ENCODE results near the gene DHTKD1.
"Not testable (repeated sequence)": the region's sequence is repeated elsewhere in the genome, so short reads cannot be mapped to it uniquely, and the experiment has no call there.

The DHTKD1 gene

DNA sequence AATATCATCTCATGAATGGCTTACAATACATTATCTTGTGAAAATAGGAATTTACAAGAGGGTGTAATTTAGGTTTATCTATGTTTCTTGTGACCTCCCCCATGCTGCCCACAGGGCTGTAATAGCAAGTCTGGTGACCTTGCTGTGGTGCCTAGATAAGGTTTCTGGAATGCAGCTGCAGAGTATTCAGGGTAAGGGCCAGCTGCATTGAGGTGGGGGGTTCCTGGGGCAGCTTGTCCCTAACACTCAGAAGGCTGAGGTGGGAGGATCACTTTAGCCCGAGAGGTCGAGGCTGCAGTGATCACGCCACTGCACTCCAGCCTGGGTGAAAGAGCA lies 5.3 kb upstream of the DHTKD1 start:
- no peak for DNase-seq

DNA sequence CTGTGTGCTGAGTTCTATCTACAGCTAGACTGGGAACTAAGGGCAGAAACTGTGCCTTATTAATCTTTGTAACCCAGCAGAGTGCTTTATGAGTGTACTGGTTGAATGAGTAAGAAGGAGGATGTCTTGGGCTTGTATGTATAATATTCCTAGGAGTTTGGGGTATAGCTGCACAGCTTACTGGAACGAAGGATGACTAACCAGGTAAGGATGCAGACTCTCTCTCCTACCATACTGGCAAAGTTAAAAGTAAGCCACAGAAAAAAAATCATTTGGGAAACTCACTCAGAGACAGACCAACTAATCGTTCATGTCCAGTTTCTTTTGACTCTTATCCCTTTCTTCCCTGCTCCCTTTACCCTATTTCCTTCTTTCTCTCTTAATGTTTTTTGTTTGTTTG lies 1.4 kb upstream of the DHTKD1 start:
- DNase-seq: no peak

DNA sequence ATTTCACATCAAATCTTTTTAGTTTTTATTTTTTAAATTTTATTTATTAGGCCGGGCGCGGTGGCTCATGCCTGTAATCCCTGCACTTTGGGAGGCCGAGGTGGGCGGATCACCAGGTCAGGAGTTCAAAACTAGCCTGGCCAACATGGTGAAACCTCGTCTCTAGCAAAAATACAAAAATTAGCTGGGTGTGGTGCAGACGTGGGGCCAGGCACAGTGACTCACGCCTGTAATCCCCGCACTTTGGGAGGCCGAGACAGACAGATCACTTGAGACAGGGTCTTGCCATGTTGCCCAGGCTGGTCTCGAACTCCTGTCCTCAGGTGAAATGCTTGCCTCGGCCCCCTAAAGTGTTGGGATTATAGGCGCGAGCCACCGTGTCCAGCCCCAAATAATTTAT lies 2.7 kb downstream of the DHTKD1 start:
- DNase-seq: not testable (repeated sequence)

DNA sequence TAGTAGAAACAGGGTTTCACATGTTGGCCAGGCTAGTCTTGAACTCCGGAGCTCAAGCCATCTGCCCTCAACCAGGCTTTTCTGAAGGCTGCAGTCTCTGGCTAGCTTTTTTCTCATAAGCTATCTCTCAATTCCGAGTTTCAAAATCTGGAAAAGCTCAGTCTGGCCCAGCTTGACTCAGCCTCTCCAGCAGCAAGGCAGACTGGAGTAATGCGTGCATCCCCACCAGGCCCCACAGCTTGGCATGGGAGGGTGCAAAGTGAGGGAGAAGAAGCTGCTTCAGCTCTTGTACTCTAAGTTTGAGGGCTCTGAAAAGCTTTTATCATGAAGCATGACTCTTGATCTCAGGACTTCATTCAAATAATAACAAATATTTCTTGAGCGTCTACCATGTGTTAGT lies 4.8 kb downstream of the DHTKD1 start:
- no peak for DNase-seq

DNA sequence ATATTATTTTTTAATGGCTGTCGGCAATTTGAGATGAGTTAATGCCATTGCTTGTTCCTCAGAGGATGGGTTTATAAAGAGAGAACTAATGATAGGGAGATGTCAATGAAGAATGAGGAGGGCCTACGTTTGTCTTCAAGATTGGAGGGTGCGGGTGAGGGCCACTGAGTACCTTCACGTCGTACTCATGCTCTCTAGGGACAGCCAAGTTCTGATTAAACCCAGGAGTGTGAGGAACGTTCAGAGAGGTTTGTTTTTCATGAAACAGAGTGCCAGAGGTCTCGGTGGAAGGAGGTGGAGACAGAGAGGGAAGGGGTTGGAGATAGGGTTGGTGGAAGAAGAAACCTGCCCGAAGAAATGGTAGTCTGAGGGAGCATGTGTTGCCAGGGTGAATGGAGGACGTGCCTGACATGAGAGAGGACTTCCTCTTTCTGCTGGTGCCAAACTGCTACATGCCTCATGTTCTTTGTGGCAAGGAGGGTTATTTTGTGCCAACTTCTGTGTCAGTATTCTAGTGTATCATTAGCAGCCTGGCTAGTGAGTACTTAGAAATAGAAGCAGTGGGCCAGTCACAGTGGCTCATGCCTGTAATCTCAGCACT lies 8.9 kb downstream of the DHTKD1 start:
- DNase-seq: no peak

DNA sequence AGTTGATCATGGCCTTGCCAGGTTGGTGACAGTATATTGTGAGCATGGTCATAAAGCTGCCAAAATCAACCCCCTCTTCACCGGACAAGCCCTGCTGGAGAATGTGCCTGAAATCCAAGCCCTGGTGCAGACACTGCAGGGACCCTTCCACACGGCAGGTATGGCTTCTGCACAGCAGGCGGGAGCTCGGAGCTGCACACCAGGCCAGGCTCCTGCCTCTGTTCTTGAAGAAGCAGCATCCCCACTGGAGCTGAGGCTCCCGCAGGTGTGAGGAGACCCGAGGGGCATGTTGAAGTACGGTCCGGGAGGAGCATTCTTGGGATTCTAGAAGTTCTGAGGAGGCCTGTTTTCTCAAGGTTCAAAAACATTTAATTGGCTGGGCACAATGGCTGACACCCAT lies 12.7 kb downstream of the DHTKD1 start:
- no peak for DNase-seq

DNA sequence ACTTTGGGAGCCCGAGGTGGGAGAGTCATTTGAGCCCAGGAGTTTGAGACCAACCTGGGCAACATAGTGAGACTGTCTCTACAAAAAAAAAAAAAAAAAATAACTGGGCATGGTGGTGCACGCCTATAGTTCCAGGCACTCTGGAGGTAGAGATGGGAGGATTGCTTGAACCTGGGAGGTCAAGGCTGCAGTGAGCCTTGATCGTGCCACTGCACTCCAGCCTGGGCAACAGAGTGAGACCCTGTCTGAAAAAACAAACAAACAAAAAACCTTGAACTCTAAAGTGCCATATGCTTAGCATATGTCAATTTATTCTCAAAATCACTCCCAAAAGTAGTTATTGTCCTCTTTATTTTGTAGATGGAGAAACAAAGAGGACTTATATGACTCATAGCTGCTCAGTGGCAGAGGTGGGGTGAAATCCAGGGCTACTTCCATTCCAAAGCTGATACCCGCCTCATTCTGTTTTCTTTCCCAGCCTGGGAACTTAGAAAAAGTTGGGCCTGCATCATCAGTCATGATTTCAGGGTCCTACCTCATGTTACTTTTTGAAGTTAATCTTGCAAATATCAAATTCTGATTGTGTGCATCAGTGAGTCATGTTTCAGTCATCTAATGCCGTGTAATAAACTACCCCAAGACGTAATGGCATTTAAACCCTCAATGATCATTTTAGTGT lies 13.3 kb downstream of the DHTKD1 start:
- no peak for DNase-seq

DNA sequence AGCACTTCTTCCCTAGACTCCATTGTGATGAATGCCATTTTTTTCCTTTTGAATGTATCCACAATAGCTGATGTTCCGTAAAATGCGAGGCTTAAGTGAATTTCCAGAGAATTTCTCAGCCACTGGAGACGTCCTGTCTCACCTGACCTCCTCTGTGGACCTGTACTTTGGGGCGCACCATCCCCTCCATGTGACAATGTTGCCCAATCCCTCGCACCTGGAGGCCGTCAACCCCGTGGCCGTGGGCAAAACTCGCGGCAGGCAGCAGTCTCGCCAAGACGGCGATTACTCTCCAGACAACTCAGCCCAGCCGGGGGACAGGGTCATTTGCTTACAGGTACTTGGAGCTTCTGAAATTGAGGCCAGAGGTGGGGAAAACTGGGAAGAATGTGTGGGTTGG lies 20.2 kb downstream of the DHTKD1 start:
- DNase-seq: no peak

DNA sequence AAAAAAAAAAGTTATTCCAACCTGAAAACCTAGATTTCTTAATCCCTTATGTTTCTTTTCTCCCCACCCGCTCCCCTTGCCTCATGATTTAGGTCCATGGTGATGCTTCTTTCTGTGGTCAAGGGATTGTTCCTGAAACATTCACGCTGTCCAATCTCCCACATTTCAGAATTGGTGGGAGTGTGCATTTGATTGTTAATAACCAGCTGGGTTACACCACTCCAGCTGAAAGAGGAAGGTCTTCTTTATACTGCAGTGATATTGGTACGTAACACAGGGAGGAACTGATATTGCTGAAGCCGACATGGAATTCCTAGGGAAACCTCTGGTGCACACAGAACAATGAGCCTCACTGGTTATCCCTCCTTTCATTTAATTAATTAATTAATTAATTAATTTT lies 22.7 kb downstream of the DHTKD1 start:
- DNase-seq: no peak

DNA sequence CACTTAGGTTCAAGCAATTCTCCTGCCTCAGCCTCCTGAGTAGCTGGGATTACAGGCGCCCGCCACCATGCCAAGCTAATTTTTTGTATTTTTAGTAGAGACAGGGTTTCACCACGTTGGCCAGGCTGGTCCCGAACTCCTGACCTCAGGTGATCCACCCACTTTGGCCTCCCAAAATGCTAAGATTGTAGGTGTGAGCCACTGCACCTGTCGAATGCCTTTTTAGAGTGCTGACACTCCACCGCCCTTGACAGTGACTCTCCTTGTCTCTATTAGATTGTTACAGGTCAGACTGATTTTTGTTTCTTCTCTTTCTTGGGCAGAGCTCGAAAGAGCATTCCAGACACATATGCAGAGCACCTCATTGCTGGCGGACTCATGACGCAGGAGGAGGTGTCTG lies 28.6 kb downstream of the DHTKD1 start:
- DNase-seq: not testable (repeated sequence)

DNA sequence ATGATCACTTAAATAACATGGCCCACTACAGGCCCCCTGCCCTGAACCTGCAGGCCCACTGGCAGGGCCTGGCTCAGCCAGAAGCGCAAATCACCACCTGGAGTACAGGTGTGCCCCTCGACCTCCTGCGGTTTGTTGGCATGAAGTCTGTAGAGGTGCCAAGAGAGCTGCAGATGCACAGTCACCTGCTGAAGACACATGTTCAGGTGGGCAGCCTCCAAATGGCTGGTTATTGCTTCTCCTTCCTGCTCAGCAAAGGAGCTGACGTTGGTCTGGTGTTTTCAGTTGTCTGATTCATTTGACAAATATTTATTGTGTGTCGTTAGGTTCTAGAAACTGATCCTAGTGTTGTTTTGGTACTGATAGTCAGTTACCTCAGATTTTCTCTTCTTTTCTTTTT lies 29.0 kb downstream of the DHTKD1 start:
- no peak for DNase-seq

DNA sequence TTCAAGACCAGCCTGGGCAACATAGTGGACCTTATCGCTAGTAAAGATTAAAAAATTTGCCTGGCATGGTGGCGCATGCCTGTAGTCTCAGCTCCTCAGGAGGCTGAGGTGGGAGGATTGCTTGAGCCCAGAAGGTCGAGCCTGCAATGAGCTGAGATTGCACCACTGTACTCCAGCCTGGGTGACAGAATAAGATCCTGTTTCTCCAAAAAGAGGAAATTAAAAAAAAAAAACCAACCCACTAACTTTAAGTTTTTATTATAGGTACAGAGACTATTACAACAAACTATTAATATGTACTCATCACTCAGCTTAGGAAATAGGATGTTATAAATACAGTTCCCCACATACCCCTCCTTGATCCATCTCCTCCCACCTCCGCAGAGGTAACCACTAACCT lies 30.2 kb downstream of the DHTKD1 start:
- no peak for DNase-seq

DNA sequence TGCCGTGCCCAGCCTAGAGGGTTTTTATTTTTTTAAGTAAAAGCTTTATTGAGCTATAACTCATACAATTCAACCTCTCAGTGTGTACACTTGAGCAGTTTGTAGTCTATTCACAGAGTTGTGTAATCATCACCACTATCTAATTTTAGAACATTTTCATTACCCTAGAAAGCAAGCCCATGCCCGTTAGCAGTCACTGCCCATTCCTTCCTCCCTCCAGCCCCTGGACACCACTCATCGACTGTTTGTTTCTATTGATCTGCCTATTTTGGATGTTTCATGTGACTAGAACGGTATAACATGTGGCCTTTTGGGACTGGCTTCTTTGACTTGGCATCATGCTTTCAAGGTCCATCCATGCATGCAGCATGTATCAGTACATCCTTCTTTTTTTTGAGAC lies 35.0 kb downstream of the DHTKD1 start:
- DNase-seq: no peak

DNA sequence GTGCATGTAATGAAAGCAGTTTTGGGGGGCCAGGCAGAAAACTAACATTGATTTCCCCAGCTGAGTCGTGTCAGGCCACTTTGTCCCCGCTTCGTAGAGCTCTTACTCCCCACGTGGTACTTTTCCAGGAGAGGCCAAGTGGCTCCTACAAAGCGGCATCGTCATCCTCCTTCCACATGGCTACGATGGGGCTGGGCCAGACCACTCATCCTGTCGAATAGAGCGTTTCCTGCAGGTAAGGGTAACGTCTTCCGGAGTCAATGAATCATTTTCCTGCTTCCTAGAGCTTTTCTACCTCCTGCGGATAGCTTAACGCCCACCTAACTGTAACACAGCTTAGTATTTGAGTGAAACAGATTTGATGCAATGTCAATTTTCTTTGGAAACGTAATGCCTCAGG lies 39.0 kb downstream of the DHTKD1 start:
- DNase-seq: no peak

DNA sequence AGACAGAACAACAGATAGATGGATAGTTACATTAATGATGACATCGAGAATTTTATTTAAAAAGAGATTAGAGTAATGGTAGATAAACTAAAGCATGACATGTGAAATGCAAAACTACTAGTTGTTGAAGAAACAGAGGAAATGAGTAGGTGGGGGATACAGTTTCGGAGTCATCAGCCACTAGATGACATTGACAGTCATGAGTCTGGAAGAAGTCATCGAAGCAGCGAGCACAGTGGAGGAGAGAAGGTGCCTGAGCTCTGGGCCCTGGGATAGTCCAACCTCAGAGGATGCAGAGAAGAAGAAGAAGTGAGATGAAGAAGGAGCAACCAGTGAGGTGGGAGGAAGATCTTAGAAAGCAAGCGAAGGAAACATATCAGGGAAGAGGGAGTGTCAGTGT lies 40.5 kb downstream of the DHTKD1 start:
- no peak for DNase-seq

DNA sequence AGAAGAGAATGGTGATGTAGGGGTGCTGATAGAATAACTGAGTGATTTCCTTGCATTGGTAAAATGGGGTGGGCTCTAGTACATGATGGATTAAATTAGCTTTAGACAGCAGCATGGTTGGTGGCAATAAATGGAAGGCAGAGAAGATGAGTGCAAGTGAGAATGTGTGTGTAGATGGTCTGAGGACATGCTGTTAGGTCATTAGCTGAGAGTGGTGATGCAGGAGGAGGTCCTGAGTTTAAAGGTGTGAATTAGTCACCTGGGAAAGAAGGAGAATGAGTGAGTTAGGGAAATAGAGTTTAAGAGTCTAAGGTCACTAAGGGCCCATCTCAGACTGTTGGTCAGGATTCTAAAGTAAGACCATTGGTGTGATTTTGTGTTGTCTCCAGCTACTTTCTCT lies 42.8 kb downstream of the DHTKD1 start:
- DNase-seq: no peak

DNA sequence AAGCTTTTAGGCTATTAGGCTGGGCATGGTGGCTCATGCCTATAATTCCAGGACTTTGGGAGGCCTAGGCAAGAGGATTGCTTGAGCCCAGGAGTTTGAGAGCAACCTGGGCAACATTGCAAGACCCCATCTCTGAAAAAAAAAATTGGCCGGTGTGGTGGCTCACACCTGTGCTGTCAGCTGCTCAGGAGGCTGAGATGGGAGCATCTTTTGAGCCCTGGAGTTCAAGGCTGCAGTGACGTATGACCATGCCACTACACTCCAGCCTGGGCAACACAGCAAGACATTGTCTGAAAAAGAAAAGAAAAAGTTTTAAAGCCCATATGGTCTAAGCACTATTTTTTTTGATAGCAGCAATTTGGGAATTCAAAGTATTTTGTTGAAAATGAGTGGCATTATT lies 44.9 kb downstream of the DHTKD1 start:
- no peak for DNase-seq

DNA sequence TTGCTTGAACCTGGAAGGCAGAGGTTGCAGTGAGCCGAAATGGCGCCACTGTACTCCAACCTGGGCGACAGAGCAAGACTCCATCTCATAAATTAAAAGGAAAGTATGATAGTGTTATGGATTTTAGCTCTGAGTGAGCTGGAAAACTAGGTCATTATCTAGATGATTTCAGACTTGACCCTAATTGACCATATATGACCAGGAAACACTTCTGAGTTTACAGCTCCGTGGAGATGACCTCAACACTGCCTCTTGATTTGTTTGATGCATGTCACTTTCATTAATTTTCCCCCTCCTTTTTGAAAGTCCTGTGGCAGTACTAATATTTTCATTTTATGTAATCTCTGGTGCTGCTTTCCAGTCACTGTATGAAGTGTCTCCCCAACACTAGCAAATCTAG lies 52.9 kb downstream of the DHTKD1 start:
- DNase-seq: no peak

DNA sequence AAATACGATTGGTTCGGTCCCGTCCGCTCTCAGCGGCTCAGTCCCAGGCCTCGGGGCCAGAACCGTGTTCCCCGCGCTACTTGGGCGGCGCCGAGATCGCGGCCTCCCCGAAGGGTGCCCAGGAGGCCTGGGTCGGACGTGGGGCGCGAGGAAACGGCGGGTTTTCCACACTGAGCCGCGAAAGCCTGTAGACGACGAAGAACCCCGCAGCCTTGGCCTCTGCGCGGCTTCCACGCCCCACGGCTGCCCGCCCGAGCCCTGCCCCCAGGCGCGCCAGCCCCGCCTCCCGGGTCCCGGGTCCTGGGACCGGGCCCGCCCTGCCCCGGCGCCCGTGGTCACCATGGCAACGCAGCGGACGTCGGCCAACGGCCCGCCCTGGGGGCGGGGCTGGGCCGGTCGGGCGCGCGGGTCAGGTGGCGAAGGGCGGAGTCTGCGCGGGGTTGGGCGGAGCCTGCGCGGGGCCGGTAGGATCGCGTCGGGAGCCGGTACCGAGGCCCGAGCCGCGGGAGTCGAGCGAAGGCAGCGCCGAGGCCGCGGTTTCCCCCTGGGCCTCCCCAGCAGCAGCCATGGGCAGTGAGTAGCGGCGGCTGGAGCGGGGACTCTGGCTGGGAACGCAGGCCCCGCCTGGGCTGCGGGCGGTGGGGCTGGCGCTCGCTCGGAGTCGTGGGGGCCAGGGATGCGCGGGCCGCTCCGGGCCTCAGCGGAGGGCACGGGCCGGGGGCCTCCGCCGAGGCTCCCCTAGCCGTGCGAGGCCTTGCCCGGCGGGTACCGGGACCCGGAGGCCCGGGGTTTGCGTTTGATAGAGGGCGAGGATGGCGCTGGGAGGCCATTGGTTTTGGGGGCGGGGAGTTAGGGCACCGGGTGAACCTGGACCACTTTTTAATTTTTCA lies 60.7 kb downstream of the DHTKD1 start, which contains the start of gene SEC61A2:
SEC61A2 (plus strand) TSS at position 456 of the 890 bp plus-strand sequence; CDS start at position 567, 111 bp downstream.
- DNase-seq: peak; percentile 97

DNA sequence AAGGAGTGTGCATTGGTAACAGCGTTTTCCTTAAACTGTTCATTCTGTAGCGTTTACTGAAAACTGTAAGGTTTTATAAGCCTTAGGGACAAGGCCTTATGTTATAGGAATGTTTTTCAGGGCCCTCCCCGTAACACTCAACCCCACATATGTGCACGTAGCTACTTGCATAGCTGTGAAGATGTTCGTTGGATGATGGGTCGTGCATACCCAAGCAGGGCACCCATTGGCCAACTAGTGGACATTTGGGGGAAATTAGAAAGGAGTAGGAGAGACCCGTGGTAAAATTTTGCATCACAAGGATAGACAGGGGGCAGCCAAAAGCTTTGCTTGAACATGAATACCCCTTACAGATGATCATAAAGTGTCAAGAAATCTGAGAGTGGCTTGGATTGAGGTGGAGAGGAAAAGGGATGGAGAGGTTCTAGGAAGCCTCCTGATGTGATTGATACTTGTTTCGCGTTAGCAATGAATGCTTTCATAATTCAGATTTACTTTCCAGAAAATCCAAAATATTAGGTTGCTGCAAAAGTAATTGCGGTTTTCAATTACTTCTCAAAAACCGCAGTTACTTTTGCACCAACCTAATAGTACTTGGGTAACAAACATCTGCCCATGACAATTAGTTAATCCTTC lies 61.6 kb downstream of the DHTKD1 start:
- DNase-seq: peak; percentile 87

DNA sequence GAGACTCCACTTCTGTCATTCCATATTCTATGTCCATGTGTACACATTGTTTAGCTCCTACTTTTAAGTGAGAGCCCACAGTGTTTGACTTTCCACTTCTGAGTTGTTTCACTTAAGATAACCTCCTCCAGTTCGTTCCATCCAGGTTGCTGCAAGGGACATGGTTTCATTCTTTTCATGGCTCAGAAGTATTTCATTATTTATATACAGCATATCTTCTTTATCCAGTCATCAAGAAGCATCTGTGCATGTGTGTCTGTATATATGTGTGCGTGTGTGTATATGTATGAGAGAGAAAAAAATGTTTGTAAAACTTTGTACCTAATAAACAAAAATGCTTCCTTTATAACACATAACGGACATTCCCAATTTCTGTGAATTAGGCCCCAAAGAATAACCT lies 66.9 kb downstream of the DHTKD1 start:
- DNase-seq: no peak

DNA sequence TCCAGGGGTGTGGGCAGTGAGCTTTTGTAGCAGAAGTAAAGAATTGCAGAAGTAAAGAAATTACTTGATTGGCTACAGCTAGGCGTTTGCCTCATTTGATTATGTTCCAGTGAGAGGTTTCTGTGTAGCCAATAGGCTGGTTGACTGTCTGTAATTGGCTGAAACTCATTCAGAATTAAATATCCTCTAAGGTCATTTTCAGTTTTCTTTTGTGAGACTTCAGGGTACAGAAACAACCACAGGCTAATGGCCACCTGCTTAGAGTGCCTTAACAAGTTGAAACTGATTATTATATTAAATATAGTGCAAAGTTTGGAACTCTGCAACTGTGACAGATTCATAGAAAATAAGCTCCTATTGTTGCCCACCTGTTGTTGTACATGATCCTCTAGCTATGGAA lies 71.3 kb downstream of the DHTKD1 start:
- no peak for DNase-seq

DNA sequence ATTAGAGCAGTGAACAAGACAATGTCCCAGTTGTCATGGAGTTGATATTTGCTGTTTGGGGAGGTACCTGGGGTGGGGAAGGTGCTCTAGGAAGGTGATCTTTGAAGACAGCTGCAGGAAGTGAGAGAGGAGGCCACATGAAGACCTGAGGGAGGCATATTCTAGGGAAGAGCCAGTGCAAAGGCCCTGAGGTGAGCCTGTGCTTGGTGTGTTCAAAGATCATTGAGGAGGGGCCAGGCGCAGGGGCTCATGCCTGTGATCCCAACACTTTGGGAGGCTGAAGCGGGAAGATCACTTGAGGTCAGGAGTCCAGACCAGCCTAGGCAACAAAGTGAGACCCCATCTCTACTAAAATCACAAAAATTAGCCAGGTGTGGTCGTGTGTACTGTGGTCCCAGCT lies 75.8 kb downstream of the DHTKD1 start:
- DNase-seq: no peak

DNA sequence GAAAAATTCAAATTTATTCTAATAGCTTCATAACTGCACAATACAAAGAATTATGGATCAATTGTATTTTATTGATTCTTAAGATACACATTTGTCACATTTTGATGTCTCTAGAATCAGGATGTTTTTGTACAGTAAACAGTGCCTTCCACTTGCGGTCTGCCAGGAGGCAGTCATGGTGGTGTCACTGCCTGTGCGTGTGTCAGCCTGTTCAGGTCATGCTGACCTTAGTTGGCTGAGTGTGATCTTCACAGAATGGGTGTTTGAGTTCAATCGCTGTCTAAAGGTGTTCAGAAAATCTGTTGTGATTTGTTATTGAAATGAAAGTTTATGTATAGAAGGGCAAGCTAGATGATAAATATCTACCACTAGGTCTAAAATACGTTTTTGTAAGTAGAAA lies 81.4 kb downstream of the DHTKD1 start:
- no peak for DNase-seq

All from eye (tissue), 1 donor.